ENCODE data around the gene ACBD4. TPM values are rescaled to one million over a fixed set of nuclear protein-coding genes. Genes with fewer than 3 reads are reported as not detected.

Gene ACBD4
- total and polyA plus RNA-seq, 2 donors (not counting 3 experiments of a cell fraction or from before 2014, with no cell fraction given), result 4.5 to 7.5 TPM

DNA sequence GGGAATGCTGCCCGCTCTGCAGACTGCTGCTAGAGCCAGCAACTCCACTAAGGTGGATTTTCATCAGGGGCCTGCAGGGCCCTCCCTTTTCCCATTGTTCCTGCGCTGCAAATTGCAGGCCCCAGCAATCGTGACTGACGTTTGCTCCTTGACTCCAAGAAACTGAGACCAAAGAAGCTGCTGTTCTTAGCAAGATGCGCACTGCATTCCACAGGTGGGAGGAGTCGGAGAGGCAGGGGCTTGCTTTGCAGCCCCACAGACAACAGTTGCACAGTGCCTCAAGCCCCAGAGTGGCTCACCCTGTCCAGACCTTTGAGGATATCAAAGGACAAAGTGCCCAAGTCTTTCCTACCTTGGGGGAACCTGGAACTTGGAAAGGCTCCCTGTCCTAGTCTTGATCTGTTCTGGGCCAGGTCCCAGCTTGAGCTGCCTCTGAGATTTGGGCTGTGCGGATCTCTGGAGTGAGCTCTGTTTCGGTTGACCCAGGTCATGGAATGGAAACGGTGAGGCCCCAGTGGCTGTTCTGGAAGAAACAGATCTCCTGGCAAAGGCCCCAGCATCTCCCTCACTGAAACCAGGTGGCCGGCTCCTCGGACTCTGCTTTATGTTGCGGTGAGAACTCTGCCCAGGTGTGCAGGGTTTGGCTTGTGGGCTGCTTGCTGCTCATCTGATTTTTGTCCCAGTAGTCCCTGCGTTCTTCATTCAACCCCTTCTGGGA is 28.0 kb upstream of the ACBD4 start:
- FAIRE-seq (no peak), DNase-seq (ENCODE audit: low read depth, low spot score) (no peak)
- TF ChIP-seq MAX (IDR thresholded peaks at IDR 0.05; ENCODE audit: insufficient read depth, insufficient read length) (no peak), GATA2 (IDR thresholded peaks at IDR 0.05; ENCODE audit: insufficient read depth, insufficient read length, low read depth, low read length) (no peak), JUN (IDR thresholded peaks at IDR 0.05; ENCODE audit: borderline replicate concordance, insufficient read depth, insufficient read length, low read depth) (no peak), FOS (IDR thresholded peaks at IDR 0.05; ENCODE audit: borderline replicate concordance, insufficient read depth, low read length) (no peak), POLR2A (IDR thresholded peaks at IDR 0.05; ENCODE audit: low read depth, low read length) (no peak), MYC (IDR thresholded peaks at IDR 0.05; ENCODE audit: low read depth, low read length) (no peak), POLR2AphosphoS5 (IDR thresholded peaks at IDR 0.05; ENCODE audit: insufficient read depth, low read depth, low read length) (no peak)
- no peak overlapping the region for H3K4me3 ChIP-seq (replicated peaks in 1 of 3; ENCODE audit: insufficient read depth in 1 of 3, low read depth in 1 of 3, low read length in 3 of 3)
- intact Hi-C loops (cut with micrococcal nuclease), result no loop called here
- no peaks in the 10 kb centered on the region for H3K4me1 ChIP-seq (ENCODE audit: control insufficient read depth, extremely low read depth, insufficient read depth, low read length)
- ChIA-PET CTCF (interaction anchor here (1.7 to 3.5 kb wide), 5 partner anchors 8 to 28 kb away, joined by 8 to 61 read pairs (median 11); partner anchors contain the start of genes ACBD4 and PLCD3), POLR2A (no interaction called here)
- H3K27ac ChIP-seq (ENCODE audit: insufficient read depth, low read depth, low read length), result no peak overlapping the region
- H3K9me1 ChIP-seq (replicated peaks; ENCODE audit: control insufficient read depth, extremely low read depth, insufficient read depth, low read length), result no peaks in the 10 kb centered on the region
- dilution Hi-C loops (cut with MboI; ENCODE audit: extremely low pct_ligation_motif_present, low sequenced_read_pairs), result no loop called here
- no TSS peak for BruUV-seq (replicated peaks)
- H4K20me1 ChIP-seq (replicated peaks; ENCODE audit: control insufficient read depth, extremely low read depth, insufficient read depth, low read length), result no peaks in the 10 kb centered on the region
- H3K27me3 ChIP-seq (ENCODE audit: control insufficient read depth in 2 of 2, insufficient read depth in 2 of 2, low read length in 2 of 2), result no peaks in the 10 kb centered on the region
- H3K9me3 ChIP-seq (replicated peaks; ENCODE audit: control insufficient read depth, insufficient read depth, low read length), result no peaks in the 10 kb centered on the region
- peaks cover 28 to 48% of the 10 kb centered on the region in 2 experiments for H3K36me3 ChIP-seq (ENCODE audit: control insufficient read depth in 2 of 2, extremely low read depth in 1 of 2, insufficient read depth in 2 of 2, low read length in 2 of 2)
- H2AFZ ChIP-seq (ENCODE audit: low read depth, low read length), result no peak overlapping the region
- no peak overlapping the region for H3K4me2 ChIP-seq (ENCODE audit: insufficient read depth, low read length)
- H3K9ac ChIP-seq (replicated peaks; ENCODE audit: extremely low read depth, insufficient read depth, low read length), result no peak overlapping the region
- no peaks in the 10 kb centered on the region for H3K79me2 ChIP-seq (ENCODE audit: control insufficient read depth, insufficient read depth, low read length)

DNA sequence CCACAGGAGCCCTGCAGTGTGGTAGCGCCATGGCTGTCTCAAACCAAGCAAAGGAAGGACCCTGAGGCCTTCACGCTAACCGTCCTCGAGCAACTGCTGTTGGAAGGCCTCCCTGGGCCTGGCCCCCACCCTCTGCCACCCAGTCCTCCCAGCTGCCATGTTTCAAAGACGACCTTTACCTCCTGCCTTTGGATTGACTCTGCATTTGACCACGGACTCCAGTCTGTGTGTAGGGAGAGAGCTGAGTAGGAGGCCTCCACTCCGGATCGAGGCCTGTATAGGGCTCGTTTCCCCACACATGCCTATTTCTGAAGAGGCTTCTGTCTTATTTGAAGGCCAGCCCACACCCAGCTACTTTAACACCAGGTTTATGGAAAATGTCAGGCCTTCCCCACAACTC is 27.4 kb upstream of the ACBD4 start:
- Histone ChIP-seq H3K9me1 (replicated peaks; ENCODE audit: control insufficient read depth, extremely low read depth, insufficient read depth, low read length) (no peaks in the 10 kb centered on the region), H3K4me1 (ENCODE audit: control insufficient read depth, extremely low read depth, insufficient read depth, low read length) (no peaks in the 10 kb centered on the region), H3K36me3 (ENCODE audit: control insufficient read depth in 2 of 2, extremely low read depth in 1 of 2, insufficient read depth in 2 of 2, low read length in 2 of 2) (peaks cover 25 to 42% of the 10 kb centered on the region in 2 experiments), H3K4me3 (replicated peaks in 1 of 3; ENCODE audit: insufficient read depth in 1 of 3, low read depth in 1 of 3, low read length in 3 of 3) (no peak overlapping the region), H2AFZ (ENCODE audit: low read depth, low read length) (no peak overlapping the region), H3K9me3 (replicated peaks; ENCODE audit: control insufficient read depth, insufficient read depth, low read length) (no peaks in the 10 kb centered on the region), H3K9ac (replicated peaks; ENCODE audit: extremely low read depth, insufficient read depth, low read length) (no peak overlapping the region), H3K79me2 (ENCODE audit: control insufficient read depth, insufficient read depth, low read length) (no peaks in the 10 kb centered on the region), H3K4me2 (ENCODE audit: insufficient read depth, low read length) (no peak overlapping the region), H4K20me1 (replicated peaks; ENCODE audit: control insufficient read depth, extremely low read depth, insufficient read depth, low read length) (no peaks in the 10 kb centered on the region), H3K27me3 (ENCODE audit: control insufficient read depth in 2 of 2, insufficient read depth in 2 of 2, low read length in 2 of 2) (no peaks in the 10 kb centered on the region), H3K27ac (ENCODE audit: insufficient read depth, low read depth, low read length) (no peak overlapping the region)
- ChIA-PET CTCF (interaction anchor here (1.7 to 3.5 kb wide), 5 partner anchors 9 to 27 kb away, joined by 8 to 61 read pairs (median 11); partner anchors contain the start of genes ACBD4 and PLCD3), POLR2A (no interaction called here)
- DNase-seq (ENCODE audit: low read depth, low spot score) (no peak), FAIRE-seq (no peak)
- intact Hi-C loops (cut with micrococcal nuclease) (no loop called here), dilution Hi-C loops (cut with MboI; ENCODE audit: extremely low pct_ligation_motif_present, low sequenced_read_pairs) (no loop called here)
- no TSS peak for BruUV-seq (replicated peaks)
- no peak for TF ChIP-seq GATA2 (IDR thresholded peaks at IDR 0.05; ENCODE audit: insufficient read depth, insufficient read length, low read depth, low read length)
- TF ChIP-seq EZH2 (IDR thresholded peaks at IDR 0.05; ENCODE audit: borderline replicate concordance, low read depth, low read length, severe bottlenecking), result no peak
- no peak for TF ChIP-seq JUN (IDR thresholded peaks at IDR 0.05; ENCODE audit: borderline replicate concordance, insufficient read depth, insufficient read length, low read depth)
- TF ChIP-seq MAX (IDR thresholded peaks at IDR 0.05; ENCODE audit: insufficient read depth, insufficient read length), result no peak
- TF ChIP-seq CTCF (IDR thresholded peaks at IDR 0.05; ENCODE audit: extremely low read depth in 1 of 2, insufficient read depth in 1 of 2, low read depth in 1 of 2, low read length in 2 of 2), result no peak
- TF ChIP-seq POLR2A (IDR thresholded peaks at IDR 0.05; ENCODE audit: low read depth, low read length), result no peak
- TF ChIP-seq POLR2AphosphoS5 (IDR thresholded peaks at IDR 0.05; ENCODE audit: insufficient read depth, low read depth, low read length), result no peak
- TF ChIP-seq FOS (IDR thresholded peaks at IDR 0.05; ENCODE audit: borderline replicate concordance, insufficient read depth, low read length), result no peak
- no peak for TF ChIP-seq MYC (IDR thresholded peaks at IDR 0.05; ENCODE audit: low read depth, low read length)
